GM21360 (cell line): ENCODE measurements around the gene YPEL2.
"Not testable (repeated sequence)": the region's sequence is repeated elsewhere in the genome, so short reads cannot be mapped to it uniquely, and the experiment has no call there.

Experiments used
- ATAC-seq: cut with Tn5 transposase; IDR thresholded peaks from one replicate; pipeline ENCODE4 v1.9.1; 2021; ENCODE audit warnings: mild to moderate bottlenecking, moderate library complexity; ENCODE audit not compliant: unreplicated experiment

Gene YPEL2

DNA sequence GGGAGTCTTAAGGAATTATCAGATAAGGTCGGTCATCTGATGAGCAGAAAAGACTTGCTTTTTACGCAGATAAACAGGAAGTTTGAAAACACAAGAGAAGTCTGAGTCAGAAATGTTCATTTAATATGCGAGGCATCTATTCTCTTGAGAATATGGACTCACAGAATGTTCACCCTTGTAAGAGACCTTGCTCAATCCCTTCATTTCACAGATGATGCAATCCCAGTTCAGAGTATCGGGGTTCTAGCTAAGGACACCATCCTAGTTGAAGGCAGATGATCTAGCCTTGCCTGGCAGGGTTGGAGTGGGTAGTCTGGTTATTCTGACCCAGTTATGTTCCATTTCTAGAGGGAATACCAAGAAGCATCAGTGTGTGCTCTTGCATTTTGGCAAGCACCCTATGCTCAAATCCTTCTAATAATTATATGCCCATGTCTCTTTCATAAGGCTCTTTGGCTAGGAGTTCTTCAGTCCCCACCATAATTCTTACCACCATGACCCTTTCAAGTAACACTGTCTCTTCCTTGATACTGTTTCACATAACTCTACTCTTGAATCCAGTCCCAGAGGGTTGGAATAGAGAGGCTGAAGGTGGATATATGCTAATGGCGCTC is 42.5 kb downstream of the YPEL2 start:
- no peak for ATAC-seq

DNA sequence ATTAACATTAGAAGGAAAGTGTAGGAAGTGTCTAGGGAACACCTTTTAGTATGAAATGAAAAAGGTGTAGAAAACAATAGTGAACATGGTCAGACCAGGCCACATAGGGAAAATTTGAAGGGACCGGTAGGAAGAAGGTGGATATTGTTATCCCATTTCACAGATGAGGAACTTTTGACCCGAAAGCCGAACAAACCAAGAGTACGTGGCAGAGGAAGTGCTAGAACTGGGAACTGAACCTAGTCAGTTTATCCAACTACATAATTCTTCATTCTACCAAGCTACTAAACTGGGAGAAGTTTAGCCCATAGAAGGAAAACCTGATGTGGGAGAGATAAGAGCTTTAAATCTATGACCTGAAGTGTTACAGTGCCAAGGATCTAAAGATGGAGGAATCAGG is 43.2 kb downstream of the YPEL2 start:
- ATAC-seq = no peak

DNA sequence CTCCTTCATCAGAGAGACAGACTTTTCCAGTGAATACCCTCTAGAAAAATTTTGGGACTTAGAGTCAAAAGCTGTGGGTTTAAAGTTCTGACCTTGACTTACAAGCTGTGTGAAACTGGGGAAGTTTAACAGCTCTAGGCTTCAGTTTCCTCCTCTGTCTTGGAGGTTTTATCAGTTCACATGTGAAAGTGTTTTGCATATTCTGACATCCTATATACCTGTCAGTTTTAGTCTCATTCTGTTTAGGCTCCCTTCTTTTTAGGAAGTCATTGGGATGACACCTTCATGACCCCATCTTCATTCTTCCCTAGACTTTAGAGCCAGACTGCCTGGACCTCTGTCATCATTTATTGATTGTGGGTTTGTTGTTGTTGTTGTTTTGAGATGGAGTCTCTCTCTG is 44.4 kb downstream of the YPEL2 start:
- no peak for ATAC-seq

DNA sequence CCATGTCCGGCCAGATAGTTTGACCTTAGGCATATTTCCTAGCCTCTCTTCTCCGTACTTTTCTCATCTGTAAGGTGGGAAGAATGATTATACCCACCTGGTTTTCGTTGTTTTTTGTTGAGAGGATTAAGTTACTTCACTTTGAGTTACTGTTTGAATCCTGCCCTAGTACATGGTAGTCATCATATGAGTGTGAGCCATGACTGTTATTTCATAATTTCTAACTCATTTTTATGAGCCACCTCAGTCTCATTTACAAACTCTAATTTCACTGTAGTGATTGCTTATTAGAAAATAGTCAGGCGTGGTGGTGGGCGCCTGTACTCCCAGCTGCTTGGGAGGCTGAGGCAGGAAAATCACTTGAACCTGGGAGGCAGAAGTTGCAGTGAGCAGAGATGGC is 45.1 kb downstream of the YPEL2 start:
- no peak for ATAC-seq

DNA sequence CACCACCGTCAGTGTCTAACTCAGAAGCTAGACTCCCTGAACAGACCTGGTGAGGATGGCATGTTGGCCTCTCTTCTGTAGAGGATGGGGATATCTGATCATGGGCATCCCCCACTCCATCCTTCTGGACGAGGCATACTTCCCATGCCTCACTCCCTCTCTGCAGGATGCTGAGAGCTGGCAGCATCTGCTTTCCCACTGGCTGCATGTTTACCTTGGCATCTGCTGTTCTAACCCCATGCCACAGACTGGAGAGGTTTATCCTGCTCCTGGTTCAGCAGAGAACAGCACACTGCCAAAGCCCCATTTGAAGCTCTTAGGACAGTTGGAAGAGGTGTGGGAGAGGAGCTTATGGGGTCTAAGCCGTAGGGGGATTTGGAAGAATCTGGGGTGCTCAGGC is 46.0 kb downstream of the YPEL2 start:
- ATAC-seq = no peak

DNA sequence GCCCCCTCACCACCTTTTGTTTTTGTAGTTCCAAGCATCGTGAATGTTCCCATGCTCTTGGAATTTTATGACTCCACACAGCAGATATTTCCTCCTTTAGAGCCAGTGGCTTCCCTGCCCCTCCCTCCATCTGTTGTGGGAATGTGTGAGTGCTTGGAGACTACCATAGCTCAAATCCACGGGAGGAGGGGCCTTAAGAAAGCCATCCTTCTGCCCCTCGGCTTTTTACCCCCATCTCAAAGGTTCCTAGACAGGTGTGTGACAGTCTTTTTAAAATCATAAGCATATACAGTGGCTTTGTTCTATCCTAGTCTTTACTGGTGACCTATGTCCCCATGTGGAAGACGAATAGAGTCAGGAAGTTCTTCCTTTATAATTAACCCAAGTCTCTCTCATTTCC is 47.2 kb downstream of the YPEL2 start:
- ATAC-seq = no peak

DNA sequence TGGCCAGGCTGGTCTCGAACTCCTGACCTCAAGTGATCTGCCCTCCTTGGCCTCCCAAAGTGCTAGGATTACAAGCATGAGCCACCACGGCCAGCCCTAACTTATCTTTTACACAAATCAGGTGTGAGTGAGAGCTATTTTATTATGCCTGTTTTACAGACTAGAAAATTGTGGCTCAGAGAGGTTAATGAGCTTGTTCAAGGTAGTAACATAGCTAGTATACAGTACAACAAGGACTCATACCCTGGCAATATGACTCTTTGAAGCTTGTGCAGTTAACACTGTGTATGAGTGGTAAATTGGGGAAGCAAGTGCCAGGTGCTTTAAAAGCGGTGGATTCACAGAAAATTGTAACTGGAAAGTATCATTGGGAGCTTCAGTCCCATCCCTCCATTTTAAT is 49.0 kb downstream of the YPEL2 start:
- no peak for ATAC-seq

DNA sequence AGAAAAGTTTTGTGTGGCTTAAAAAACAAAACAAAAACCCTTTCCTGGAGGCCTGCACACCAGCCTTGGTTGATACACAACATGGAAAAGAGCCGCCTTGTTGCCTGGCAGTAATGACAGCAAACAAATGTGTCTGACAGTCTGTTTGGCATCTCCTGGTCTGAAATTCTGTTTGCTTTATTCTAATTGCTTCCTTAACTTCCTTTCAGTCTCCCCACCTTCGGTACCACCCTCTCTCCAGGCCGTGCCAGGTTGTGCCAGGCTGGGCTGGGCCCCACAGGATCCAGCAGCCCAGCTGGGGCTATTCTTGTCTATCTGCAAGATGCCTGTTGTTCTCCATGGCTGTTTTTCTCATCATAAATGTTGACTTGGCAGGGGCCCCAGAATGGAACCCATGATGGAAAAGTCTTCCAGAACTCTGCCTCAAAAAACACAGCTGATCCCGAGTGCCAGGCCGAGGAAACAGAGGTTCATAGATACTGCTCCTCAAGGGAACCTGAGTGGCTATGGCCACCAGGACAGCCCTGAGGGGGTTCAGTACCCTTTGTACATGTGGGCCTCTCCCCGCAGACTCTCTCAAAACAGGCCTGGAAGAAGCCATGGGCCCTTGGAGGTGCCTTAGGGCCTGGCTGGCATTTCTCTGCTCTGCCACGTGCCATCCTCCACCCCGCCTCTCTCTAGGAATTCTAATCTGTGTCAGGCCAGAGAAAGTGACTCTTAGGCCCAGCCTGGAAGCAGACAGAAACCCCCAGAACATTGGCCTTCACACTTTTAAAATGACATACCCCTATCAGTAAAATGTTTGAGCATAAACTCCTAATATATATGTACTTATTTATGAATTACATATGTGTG is 50.5 kb downstream of the YPEL2 start:
- no peak for ATAC-seq

DNA sequence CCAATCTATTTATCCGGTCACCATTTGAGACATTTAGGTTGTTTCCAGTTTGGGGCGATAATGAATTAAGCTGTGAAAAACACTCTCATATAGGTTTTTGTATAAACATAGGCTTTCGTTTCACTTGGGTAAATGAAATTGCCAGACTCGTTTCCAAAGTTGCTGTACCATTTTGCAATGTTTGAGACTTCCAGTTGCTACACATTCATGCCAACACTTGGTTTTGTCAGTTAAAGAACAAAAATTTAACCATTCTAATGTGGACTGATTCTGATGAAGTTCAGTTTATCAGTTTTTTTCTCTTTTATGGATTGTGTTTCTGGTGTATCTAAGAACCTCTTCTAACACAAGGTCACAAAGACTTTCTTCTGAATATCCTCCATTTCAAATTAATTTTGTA is 52.4 kb downstream of the YPEL2 start:
- ATAC-seq = no peak

DNA sequence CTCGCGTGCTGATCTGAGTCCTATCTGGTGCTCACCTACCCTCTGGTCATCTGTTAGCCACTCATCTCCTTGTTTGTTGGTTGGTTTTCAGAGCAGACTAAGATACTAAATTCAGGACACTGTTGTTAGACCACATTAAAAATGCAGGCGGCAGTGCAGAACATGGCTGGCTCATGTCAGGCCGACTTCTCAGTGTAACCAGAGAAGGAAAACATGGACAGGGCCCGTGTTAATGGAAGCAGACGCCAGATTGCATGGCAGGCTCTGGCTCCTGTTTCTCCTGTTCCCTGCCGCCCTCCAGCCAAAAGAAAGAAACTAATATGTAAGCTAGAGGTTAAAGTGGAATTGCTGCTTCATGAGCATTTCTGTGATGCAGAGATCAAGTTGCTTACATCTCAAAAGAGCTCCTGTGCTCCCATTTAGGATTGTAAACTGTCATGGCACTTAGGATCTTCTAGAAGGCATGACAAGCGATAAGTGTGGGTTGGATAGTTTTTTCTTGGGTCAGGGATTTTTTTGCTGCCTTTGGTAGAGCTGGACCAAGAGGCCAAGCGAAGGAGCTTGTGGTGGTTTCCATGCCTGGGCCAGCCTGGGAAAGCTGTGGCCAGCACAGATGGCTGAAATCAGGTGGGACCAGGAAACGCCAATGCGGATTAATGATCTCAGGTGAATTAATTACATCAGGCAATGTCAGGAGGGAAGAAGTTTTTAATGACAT is 56.1 kb downstream of the YPEL2 start:
- ATAC-seq = no peak

DNA sequence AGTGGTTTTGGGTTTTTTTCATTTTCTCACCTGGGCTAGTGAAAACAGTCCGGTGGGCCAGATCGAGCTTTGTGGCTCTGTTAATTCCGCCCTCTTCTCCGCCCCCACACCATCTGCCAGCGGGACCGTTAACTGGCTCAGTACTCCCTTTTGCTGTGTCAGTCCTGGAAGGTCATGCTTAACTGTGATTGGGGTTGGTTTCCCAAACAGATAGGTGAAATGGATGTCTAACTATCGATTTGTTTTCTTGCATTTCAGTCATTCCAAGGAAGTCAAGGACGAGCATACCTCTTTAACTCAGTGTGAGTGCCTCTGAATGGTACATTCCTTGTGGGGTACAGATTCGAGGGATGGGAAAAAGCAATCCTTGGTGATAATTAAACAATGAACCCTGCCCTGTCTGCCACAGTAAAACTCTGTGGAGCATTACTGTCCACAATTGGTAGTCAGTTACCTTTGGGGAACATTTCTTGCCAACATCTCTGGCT is 56.7 kb downstream of the YPEL2 start:
- no peak for ATAC-seq

DNA sequence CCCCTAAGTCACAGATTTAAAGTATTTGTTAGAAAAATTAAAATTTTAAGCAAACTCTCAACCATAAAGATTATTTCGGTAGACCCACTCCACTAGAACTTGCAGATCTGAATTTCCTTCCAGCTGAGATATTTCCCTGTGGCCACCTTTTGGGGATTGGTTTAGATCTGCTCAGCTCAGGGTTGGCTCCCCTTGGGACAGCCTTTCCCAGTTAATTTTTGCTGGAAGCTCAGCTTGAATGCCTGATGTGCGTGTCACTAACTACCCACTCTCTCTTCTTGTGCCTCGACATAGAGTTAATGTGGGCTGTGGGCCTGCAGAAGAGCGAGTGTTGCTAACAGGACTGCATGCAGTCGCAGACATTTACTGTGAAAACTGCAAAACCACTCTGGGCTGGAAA is 57.6 kb downstream of the YPEL2 start:
- no peak for ATAC-seq

DNA sequence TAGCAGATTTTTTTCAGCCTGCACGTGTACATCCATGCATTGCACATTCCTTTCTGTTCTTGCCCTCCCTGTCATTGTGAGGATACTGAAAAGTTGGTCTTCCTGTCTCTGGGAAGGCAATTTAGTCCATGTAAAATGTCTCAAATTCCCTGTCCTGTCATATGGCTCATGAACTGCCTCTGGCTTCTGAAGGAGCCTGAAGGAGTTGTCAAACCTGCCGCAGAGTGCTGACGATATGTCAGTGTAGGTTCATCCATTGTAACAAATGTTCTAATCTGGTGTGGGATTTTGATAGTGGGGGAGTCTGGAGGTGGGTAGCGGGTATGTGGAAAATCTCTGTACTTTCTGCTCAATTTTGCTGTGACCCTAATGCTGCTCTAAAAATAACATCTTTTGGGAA is 59.6 kb downstream of the YPEL2 start:
- no peak for ATAC-seq

DNA sequence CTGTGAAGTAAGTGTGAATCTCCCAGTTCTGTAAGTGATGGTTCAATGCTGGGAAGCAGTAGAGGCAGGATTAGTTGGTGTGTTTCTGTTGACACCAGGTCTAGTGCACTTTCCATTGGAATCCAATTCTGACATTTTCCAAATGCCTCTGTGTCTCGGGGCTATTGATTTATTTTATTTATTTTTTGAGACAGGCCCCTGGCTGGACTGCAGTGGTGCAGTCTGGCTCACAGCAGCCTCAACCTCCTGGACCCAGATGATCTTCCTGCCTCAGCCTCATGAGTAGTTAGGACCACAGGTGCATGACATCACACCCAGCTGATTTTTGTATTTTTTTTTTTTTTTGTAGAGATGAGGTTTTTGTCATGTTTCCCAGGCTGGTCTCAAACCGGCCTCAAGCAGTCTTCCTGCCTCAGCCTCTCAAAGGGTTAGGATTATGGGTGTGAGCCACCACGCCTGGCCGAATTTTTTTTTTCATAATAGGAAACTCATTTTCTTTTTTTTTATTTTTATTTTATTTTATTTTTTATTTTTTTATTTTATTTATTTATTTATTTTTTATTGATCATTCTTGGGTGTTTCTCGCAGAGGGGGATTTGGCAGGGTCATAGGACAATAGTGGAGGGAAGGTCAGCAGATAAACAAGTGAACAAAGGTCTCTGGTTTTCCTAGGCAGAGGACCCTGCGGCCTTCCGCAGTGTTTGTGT is 61.7 kb downstream of the YPEL2 start:
- ATAC-seq = no peak

DNA sequence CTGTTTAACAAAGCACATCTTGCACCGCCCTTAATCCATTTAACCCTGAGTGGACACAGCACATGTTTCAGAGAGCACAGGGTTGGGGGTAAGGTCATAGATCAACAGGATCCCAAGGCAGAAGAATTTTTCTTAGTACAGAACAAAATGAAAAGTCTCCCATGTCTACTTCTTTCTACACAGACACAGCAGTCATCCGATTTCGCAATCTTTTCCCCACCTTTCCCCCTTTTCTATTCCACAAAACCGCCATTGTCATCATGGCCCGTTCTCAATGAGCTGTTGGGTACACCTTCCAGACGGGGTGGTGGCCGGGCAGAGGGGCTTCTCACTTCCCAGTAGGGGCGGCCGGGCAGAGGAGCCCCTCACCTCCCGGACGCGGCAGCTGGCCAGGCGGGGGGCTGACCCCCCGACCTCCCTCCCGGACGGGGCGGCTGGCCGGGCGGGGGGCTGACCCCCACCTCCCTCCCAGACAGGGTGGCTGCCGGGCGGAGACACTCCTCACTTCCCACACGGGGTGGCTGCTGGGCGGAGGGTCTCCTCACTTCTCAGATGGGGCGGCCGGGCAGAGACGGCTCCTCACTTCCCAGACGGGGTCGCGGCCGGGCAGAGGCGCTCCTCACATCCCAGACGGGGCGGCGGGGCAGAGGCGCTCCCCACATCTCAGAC is 62.4 kb downstream of the YPEL2 start:
- ATAC-seq = not testable (repeated sequence)

DNA sequence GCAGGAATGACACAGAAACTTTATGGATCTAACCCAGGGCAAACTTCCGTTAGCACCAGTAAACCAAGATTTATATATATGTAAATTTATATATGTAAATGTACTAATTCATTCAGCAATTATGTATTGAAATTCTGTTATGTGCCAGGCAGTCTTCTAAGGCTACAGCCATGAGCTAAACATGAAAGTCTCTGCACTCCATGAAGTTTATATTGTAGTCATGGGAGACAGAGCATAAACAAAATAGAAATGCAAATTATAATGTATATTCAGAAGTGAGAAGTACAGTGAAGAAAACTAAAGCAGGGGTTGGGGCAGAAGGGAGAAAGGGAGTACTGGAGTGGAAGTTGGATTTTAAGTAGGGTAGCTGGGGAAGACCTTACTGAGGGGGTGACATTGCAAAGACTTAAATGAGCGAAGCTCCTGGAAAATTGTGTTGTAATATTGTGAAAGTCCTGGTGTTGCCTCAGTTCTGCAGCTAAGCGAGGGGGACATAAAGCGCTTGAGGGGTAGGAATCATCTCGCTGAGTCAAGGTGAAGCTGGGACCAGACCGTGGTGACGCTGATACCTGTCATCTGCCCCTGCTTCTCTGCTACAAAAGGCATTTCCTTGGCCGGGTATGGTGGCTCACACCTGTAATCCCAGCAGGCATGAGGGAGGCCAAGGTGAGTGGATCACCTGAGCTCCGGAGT is 64.8 kb downstream of the YPEL2 start:
- ATAC-seq = no peak

DNA sequence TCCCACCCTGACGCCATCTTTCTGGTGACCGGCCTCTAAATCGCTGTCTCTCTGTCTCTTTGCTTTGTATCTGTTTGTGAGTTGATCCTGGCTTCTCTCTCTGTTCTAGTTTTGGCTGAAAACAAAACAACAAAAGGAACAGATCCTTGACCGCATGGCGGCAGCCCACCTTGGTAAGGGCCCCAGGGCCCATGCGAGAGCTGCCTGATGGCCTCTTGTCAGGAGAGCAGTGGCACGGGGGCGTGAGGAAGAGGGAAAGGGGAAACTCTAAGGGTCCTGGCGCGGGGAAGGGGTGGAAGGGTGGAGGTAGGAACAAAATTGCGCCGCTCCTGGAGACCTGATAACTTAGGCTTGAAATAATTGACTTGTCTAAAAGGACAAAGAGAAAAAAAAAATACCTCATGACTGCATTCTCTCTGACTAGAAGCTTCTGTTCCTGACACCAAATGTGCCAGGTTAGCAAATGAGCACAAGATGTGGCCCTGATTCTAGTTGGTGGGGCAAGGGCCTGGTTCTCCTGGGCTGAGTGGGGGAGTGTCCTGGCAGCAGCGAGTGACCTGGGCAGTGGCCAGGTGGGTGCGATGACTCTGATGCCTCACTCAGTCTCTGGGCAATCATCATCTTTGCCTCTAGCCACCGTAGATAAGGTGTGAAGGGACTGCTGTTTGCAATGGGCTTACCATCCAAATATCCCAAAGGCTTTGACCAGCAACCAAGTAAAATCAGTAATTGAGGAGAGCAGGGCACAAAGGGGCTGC is 66.0 kb downstream of the YPEL2 start:
- ATAC-seq = no peak

DNA sequence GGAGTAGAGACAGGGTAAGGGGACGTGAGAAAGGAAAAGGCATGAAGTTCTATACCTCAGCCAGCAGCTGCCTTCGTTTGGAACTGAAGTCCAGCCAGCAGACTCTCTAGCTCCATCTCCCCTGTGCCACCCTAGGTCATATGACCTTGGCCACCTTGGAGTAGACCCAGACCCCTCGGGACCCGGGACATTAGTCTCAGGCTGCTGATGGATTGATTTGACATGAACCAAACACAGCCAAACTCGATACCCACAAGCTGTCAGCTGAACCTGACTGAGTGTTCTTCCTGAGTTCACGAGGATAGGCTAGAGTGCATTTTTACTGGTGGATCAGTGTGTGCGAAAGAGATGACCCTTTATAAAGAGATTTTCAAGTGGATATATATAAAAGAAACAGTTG is 68.5 kb downstream of the YPEL2 start:
- no peak for ATAC-seq

DNA sequence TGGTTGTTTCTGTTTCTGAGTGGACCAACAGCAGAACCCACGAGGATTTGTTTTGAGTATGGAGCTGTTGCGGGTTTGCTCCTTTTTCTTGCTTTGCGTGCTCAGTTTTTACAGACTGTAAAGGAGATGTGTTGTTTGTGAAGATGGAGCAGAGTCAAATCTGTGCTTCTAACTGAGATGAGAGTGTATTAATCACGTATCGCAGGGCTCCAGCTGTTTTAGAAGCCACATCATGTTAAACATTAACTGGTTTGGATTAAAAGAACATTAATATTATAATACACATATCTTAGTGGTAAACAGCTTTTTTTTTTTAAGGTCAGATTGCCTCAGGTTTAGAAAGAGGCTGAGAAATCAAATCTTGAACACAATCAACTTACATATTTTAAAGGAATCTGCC is 69.4 kb downstream of the YPEL2 start:
- no peak for ATAC-seq
